Measurements from ENCODE around the gene RNU1-2. TPM values are rescaled to one million over a fixed set of nuclear protein-coding genes. Genes with fewer than 3 reads are reported as not detected.
A peak's percentile ranks its signal among the peaks of the same experiment; 100 is the strongest.
"Not testable (repeated sequence)": the region's sequence is repeated elsewhere in the genome, so short reads cannot be mapped to it uniquely, and the experiment has no call there.

Gene RNU1-2
- total and polyA plus RNA-seq, 9 donors, result 2,384 TPM; not detected in 8

DNA sequence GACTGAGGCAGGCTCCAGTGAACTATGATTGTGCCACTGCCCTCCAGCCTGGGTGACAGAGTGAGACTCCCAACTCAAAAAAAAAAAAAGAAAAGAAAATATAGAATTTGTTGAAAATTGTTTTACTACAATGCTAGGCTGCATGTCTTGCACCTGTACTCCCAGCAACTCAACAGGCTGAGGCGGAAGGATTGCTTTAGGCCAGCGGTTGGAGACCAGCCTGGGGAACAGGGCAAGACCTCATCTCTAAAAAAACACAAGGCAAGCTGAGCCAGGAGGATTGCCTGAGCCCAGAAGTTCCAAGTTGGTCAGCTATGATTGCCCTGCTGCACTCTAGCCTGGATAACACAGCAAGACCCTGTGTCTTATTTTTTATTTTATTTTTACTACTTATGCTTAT, 3.2 kb downstream of the RNU1-2 start:
- 86% methylated on average over 1 of the region's 2 CpGs for WGBS (ENCODE audit: insufficient coverage)
- not testable (repeated sequence) for DNase-seq; H3K27me3 ChIP-seq (ENCODE audit: control insufficient read depth, insufficient read depth, low read length); H3K9me3 ChIP-seq (replicated peaks; ENCODE audit: control insufficient read depth, low read depth, low read length); H3K27ac ChIP-seq (ENCODE audit: low read length); H3K36me3 ChIP-seq (ENCODE audit: control insufficient read depth, insufficient read depth, low read length); H3K4me3 ChIP-seq (ENCODE audit: low read length)
- H3K4me1 ChIP-seq (ENCODE audit: control insufficient read depth, insufficient read depth, low read length), result peaks cover 16% of the 10 kb centered on the region

GRCh38 chr1:16900751-16901150, 5.0 kb downstream of the RNU1-2 start:
- Histone ChIP-seq H3K4me1 (ENCODE audit: control insufficient read depth, insufficient read depth, low read length) (peaks cover 20% of the 10 kb centered on the region), H3K9me3 (replicated peaks; ENCODE audit: control insufficient read depth, low read depth, low read length) (no peaks in the 10 kb centered on the region), H3K36me3 (ENCODE audit: control insufficient read depth, insufficient read depth, low read length) (no peaks in the 10 kb centered on the region), H3K27ac (ENCODE audit: low read length) (no peak overlapping the region), H3K4me3 (ENCODE audit: low read length) (no peak overlapping the region), H3K27me3 (ENCODE audit: control insufficient read depth, insufficient read depth, low read length) (no peaks in the 10 kb centered on the region)
- no CpG with 5 or more reads among the region's 2 CpGs for WGBS (ENCODE audit: insufficient coverage)
- DNase-seq, result no peak

DNA sequence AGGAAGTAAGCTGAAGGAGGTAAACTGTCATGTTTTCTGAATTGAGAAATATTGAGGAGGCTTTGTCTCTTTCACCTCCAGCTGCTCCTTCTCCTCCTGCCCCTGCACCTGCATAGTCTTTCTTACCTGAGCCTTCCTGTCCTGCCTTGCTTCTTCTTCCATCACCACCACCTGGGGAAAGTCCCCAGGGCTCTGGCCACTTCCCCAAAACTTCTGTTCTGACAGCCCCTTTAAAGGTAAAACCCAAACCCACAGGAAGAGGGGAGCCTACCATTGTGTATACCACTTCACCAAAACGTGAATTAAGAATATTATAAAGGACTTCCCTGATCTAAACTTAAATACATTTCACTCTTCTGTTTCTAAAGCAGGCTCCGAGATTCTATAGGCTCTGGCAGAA, 5.6 kb downstream of the RNU1-2 start:
- DNase-seq; H3K27me3 ChIP-seq (ENCODE audit: control insufficient read depth, insufficient read depth, low read length); H3K27ac ChIP-seq (ENCODE audit: low read length); H3K9me3 ChIP-seq (replicated peaks; ENCODE audit: control insufficient read depth, low read depth, low read length); H3K36me3 ChIP-seq (ENCODE audit: control insufficient read depth, insufficient read depth, low read length); H3K4me3 ChIP-seq (ENCODE audit: low read length): not testable (repeated sequence)
- peaks cover 25% of the 10 kb centered on the region for H3K4me1 ChIP-seq (ENCODE audit: control insufficient read depth, insufficient read depth, low read length)
- WGBS (ENCODE audit: insufficient coverage), result no CpG with 5 or more reads among the region's 2 CpGs

- Histone ChIP-seq H3K27me3 (ENCODE audit: control insufficient read depth, insufficient read depth, low read length) (no peaks in the 10 kb centered on the region), H3K4me3 (ENCODE audit: low read length) (no peak overlapping the region), H3K27ac (ENCODE audit: low read length) (peak overlapping the region; percentile 98), H3K4me1 (ENCODE audit: control insufficient read depth, insufficient read depth, low read length) (peaks cover 25% of the 10 kb centered on the region), H3K9me3 (replicated peaks; ENCODE audit: control insufficient read depth, low read depth, low read length) (peaks cover 3% of the 10 kb centered on the region), H3K36me3 (ENCODE audit: control insufficient read depth, insufficient read depth, low read length) (no peaks in the 10 kb centered on the region)
- 69% methylated on average over 1 of the region's 2 CpGs for WGBS (ENCODE audit: insufficient coverage)
- no peak for DNase-seq
Observed at GRCh38 chr1:16903054-16903453, 7.3 kb downstream of the RNU1-2 start.

DNA sequence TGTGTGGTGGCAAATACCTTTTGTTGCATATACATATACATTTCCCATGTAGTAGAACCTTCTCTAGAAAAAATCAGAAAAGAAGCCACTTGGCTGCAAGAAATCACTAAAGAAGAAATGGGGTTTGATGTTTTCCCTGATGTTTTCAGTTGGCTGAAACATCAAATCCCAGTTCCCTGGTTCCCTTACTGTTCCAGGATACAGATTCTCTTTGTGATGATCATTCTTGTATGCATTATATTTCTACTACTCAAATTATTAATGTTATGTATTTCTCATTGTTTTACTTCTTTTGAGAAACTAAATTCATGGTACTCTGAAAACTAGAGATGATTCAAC, 7.6 kb downstream of the RNU1-2 start:
- Histone ChIP-seq H3K36me3 (ENCODE audit: control insufficient read depth, insufficient read depth, low read length) (no peaks in the 10 kb centered on the region), H3K4me1 (ENCODE audit: control insufficient read depth, insufficient read depth, low read length) (peaks cover 25% of the 10 kb centered on the region), H3K27me3 (ENCODE audit: control insufficient read depth, insufficient read depth, low read length) (no peaks in the 10 kb centered on the region), H3K9me3 (replicated peaks; ENCODE audit: control insufficient read depth, low read depth, low read length) (peaks cover 3% of the 10 kb centered on the region), H3K27ac (ENCODE audit: low read length) (peak overlapping the region; percentile 98), H3K4me3 (ENCODE audit: low read length) (peak overlapping the region; percentile 53)
- DNase-seq, result peak; percentile 48

DNA sequence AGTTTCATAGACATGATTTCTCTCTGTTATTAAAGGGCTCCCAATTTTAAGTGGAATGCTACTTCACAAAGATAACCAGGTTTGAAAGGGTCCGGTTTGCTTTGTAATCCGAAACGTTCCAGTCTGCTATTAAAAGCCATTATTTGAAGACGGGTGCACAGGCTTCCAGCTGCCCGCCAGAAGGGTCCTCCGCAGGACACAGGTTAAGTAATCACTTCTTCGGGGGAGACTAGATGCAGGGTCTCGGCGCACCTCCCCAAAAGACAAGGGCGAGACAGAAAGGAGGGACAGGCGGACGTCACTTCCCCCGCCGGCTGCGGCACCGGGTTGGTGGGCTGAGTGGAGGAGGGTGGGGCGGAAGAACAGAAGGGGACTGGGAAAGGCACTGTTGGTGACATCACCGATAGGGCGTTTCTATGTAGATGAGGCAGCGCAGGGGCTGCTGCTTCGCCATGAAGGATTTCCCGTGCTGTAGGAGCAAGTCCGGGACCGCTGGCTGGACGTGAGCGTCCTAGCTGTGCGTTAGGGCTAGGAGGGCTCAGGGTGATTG, 8.9 kb downstream of the RNU1-2 start:
- Histone ChIP-seq H3K27ac (ENCODE audit: low read length) (peak overlapping the region; percentile 98), H3K9me3 (replicated peaks; ENCODE audit: control insufficient read depth, low read depth, low read length) (peaks cover 3% of the 10 kb centered on the region), H3K4me1 (ENCODE audit: control insufficient read depth, insufficient read depth, low read length) (peaks cover 25% of the 10 kb centered on the region), H3K4me3 (ENCODE audit: low read length) (peak overlapping the region; percentile 53), H3K27me3 (ENCODE audit: control insufficient read depth, insufficient read depth, low read length) (no peaks in the 10 kb centered on the region), H3K36me3 (ENCODE audit: control insufficient read depth, insufficient read depth, low read length) (no peaks in the 10 kb centered on the region)
- under 1% methylated on average over 27 of the region's 27 CpGs for WGBS (ENCODE audit: insufficient coverage)
- peak; percentile 100 for DNase-seq

DNA sequence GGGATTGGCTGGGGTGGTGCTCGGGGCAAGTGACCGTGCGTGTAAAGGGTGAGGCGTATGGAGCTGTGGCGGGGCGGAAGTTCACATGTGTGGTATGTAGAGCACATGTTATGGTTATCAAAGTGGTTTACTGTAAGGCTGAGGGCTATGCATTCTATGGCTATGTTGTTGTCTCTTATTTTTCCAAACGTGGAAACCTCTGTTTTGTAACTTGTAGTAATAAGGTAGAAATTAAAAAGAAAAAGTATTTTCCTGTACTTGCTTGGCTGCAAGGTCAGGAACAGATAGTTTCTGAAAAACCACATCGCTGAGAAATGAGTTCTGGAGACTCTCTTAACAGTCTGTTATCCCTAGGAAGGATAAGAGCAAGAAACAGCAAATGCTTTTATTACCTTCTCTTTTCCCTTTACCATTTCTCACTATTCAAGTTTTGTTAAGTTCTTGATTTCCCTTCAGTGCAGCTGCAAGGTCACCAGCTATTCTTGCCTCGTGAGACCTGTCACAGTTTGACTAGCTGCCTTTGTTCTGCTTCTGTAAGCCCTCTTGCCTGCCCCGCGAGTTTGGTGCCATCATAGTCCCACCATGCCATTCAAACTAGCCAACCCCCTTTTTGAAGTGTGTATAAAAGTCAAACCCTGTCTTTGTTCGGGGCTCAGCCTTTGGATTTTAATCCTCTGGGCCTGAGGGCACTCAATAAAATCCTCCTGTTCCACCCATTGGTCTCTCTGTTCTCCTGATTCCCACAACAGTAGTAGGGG, 9.5 kb downstream of the RNU1-2 start:
- peak; percentile 94 for DNase-seq
- Histone ChIP-seq H3K9me3 (replicated peaks; ENCODE audit: control insufficient read depth, low read depth, low read length) (peaks cover 3% of the 10 kb centered on the region), H3K27me3 (ENCODE audit: control insufficient read depth, insufficient read depth, low read length) (no peaks in the 10 kb centered on the region), H3K4me3 (ENCODE audit: low read length) (peak overlapping the region; percentile 53), H3K36me3 (ENCODE audit: control insufficient read depth, insufficient read depth, low read length) (no peaks in the 10 kb centered on the region), H3K27ac (ENCODE audit: low read length) (peak overlapping the region; percentile 98), H3K4me1 (ENCODE audit: control insufficient read depth, insufficient read depth, low read length) (peaks cover 25% of the 10 kb centered on the region)
- WGBS (ENCODE audit: insufficient coverage), result 3% methylated on average over 10 of the region's 12 CpGs

DNA sequence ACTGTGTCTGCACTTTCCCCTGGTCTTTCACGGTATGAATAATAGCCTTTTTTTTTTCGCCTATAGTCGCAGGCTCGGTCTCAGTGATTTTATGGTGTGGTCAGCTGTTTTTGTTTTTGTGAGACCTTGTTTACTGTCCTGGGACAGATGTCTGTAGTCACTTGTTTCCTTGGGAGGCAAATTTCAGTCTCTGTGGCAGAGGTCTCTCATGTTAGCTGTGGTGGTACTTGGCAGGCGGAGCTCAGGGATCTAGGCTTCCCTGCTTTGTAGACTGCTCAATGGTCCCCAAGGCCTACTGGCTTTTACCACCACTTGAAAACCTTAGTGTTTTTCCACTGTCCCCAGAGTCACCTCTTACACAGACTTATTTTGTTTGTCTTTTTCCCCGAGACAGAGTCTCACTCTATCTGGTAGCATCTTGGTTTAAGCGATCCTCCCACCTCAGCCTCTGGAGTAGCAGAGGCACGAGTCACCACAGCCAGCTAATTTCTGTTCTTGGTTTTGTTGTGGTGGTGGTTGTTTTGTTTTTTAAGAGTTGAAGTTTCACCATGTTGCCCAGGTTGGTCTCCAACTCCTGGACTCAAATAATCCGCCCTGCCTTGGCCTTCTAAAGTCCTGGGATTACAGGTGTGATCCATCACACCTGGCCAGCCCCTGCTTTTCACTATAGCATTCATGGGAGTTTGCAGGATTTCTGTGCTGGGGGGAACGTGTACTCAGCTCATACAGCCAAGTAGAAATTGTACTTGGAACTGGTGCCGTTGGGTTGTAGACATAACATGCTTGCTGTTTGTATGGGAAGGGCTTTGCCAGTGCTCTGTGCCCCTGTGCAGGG, 10.3 kb downstream of the RNU1-2 start:
- no peaks in the 10 kb centered on the region for H3K27me3 ChIP-seq (ENCODE audit: control insufficient read depth, insufficient read depth, low read length)
- H3K4me3 ChIP-seq (ENCODE audit: low read length), result no peak overlapping the region
- peaks cover 3% of the 10 kb centered on the region for H3K9me3 ChIP-seq (replicated peaks; ENCODE audit: control insufficient read depth, low read depth, low read length)
- 75% methylated on average over 6 of the region's 11 CpGs for WGBS (ENCODE audit: insufficient coverage)
- H3K4me1 ChIP-seq (ENCODE audit: control insufficient read depth, insufficient read depth, low read length), result peaks cover 25% of the 10 kb centered on the region
- H3K27ac ChIP-seq (ENCODE audit: low read length), result peak overlapping the region; percentile 98
- H3K36me3 ChIP-seq (ENCODE audit: control insufficient read depth, insufficient read depth, low read length), result no peaks in the 10 kb centered on the region
- no peak for DNase-seq

- no peak overlapping the region for H3K4me3 ChIP-seq (ENCODE audit: low read length)
- H3K27ac ChIP-seq (ENCODE audit: low read length), result no peak overlapping the region
- peaks cover 3% of the 10 kb centered on the region for H3K9me3 ChIP-seq (replicated peaks; ENCODE audit: control insufficient read depth, low read depth, low read length)
- peaks cover 26% of the 10 kb centered on the region for H3K4me1 ChIP-seq (ENCODE audit: control insufficient read depth, insufficient read depth, low read length)
- no peak for DNase-seq
- WGBS (ENCODE audit: insufficient coverage), result 97% methylated on average over 3 of the region's 4 CpGs
- H3K27me3 ChIP-seq (ENCODE audit: control insufficient read depth, insufficient read depth, low read length), result no peaks in the 10 kb centered on the region
- H3K36me3 ChIP-seq (ENCODE audit: control insufficient read depth, insufficient read depth, low read length), result no peaks in the 10 kb centered on the region
Observed at GRCh38 chr1:16906873-16907272, 11.1 kb downstream of the RNU1-2 start.
